Muscle of leg (tissue), 11 donors: ENCODE measurements around the gene CHID1. TPM values are rescaled to one million over a fixed set of nuclear protein-coding genes. Genes with fewer than 3 reads are reported as not detected.
A peak's percentile ranks its signal among the peaks of the same experiment; 100 is the strongest.

Experiments used
- DNase-seq: peaks from one replicate; pipeline ENCODE4 v3.0.0; 2013
- H3K27ac ChIP-seq: one replicate; pipeline ENCODE4 v1.5.1; 2013; ENCODE audit warnings: mild to moderate bottlenecking, low read length, control low read depth
- H3K27me3 ChIP-seq: one replicate; pipeline ENCODE4 v1.6.1; 2013; ENCODE audit warnings: low read length; ENCODE audit not compliant: control insufficient read depth, insufficient read depth
- H3K36me3 ChIP-seq: one replicate; pipeline ENCODE4 v1.6.1; 2013; ENCODE audit warnings: low read length; ENCODE audit not compliant: control insufficient read depth, insufficient read depth
- H3K4me1 ChIP-seq: one replicate; pipeline ENCODE4 v1.6.1; 2013; ENCODE audit warnings: low read length; ENCODE audit not compliant: control insufficient read depth, insufficient read depth
- H3K4me3 ChIP-seq: one replicate; pipeline ENCODE4 v1.5.1; 2013; ENCODE audit warnings: low read length, control low read depth
- H3K9me3 ChIP-seq: replicated peaks from 2 replicates; pipeline ENCODE4 v1.6.1; 2013; ENCODE audit warnings: low read depth, low read length; ENCODE audit not compliant: control insufficient read depth
- WGBS: methylation state at CpG from one replicate; pipeline ENCODE4 v1.1.5; 2013; ENCODE audit warnings: missing lambda C conversion rate; ENCODE audit not compliant: insufficient coverage; 5-methylcytosine and 5-hydroxymethylcytosine counted together
- polyA plus RNA-seq, 8 donors: library from polyadenylated mRNA; unstranded; fragments of 120-200 nt; gene quantifications; one replicate each; pipeline versions ENCODE4 v1.2.1 to v1.2.3, GENCODE V29; 2013; ENCODE audit warnings: inconsistent platforms in 1 of 8, low replicate concordance in 1 of 8; ENCODE audit not compliant: insufficient read length in 8 of 8, insufficient read depth in 1 of 8
- total RNA-seq: library from RNA; stranded (reverse); fragments of 120-200 nt; gene quantifications from one replicate; pipeline ENCODE4 v1.2.4, GENCODE V29; 2013

Gene CHID1
- total and polyA plus RNA-seq, 9 donors, result 30.5 to 77.4 (median 65.4) TPM

DNA sequence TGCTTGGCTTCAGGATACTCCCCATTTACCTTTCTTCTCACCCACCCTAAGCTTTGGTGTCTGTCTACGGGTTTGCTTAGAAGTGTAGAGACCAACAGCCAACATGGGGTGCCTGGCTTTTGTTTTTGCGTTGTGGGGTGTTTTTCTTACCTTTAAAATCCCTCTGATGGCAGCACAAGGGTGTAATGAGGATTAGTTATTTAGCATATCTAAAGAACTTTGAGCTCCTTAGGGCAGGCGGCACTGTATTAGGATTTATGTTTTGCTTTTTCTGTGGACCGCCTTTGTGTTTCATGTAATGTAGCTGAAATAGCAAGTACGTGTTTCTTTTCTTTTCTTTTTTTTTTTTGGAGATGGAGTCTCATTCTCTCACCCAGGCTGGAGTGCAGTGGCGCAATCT lies 23.9 kb upstream of the CHID1 start:
- H3K4me3 ChIP-seq, result no peak overlapping the region
- peaks cover 4% of the 10 kb centered on the region for H3K36me3 ChIP-seq
- no peak overlapping the region for H3K27ac ChIP-seq
- H3K9me3 ChIP-seq, result no peaks in the 10 kb centered on the region
- no CpG with 5 or more reads among the region's 6 CpGs for WGBS
- H3K27me3 ChIP-seq, result no peaks in the 10 kb centered on the region
- peaks cover 17% of the 10 kb centered on the region for H3K4me1 ChIP-seq
- no peak for DNase-seq

GRCh38 chr11:933936-934335 lies 23.3 kb upstream of the CHID1 start:
- peak overlapping the region; percentile 74 for H3K27ac ChIP-seq
- peaks cover 4% of the 10 kb centered on the region for H3K36me3 ChIP-seq
- no peaks in the 10 kb centered on the region for H3K9me3 ChIP-seq
- peaks cover 20% of the 10 kb centered on the region for H3K4me1 ChIP-seq
- no peak overlapping the region for H3K4me3 ChIP-seq
- no peaks in the 10 kb centered on the region for H3K27me3 ChIP-seq
- 64% methylated on average over 2 of the region's 7 CpGs for WGBS
- no peak for DNase-seq

GRCh38 chr11:933142-933851 lies 22.7 kb upstream of the CHID1 start:
- Histone ChIP-seq H3K4me1 (peaks cover 26% of the 10 kb centered on the region), H3K9me3 (no peaks in the 10 kb centered on the region), H3K27ac (peak overlapping the region; percentile 74), H3K36me3 (peaks cover 4% of the 10 kb centered on the region), H3K4me3 (no peak overlapping the region), H3K27me3 (no peaks in the 10 kb centered on the region)
- peak; percentile 89 for DNase-seq
- WGBS, result 12% methylated on average over 10 of the region's 14 CpGs

- Histone ChIP-seq H3K27me3 (no peaks in the 10 kb centered on the region), H3K9me3 (no peaks in the 10 kb centered on the region), H3K4me3 (no peak overlapping the region), H3K36me3 (peaks cover 5% of the 10 kb centered on the region), H3K27ac (peak overlapping the region; percentile 74), H3K4me1 (peaks cover 29% of the 10 kb centered on the region)
- DNase-seq, result peak; percentile 78
- WGBS, result 0% methylated on average over 1 of the region's 4 CpGs
These were observed 21.8 kb upstream of the CHID1 start for GRCh38 chr11:932435-932834.

GRCh38 chr11:931385-931784 lies 20.8 kb upstream of the CHID1 start:
- Histone ChIP-seq H3K27me3 (no peaks in the 10 kb centered on the region), H3K4me1 (peaks cover 38% of the 10 kb centered on the region), H3K27ac (peak overlapping the region; percentile 71), H3K36me3 (peaks cover 9% of the 10 kb centered on the region), H3K4me3 (no peak overlapping the region), H3K9me3 (no peaks in the 10 kb centered on the region)
- WGBS, result no CpG with 5 or more reads among the region's 3 CpGs
- DNase-seq, result peak; percentile 86

GRCh38 chr11:929405-929804 lies 18.8 kb upstream of the CHID1 start:
- no peak for DNase-seq
- no peaks in the 10 kb centered on the region for H3K9me3 ChIP-seq
- peaks cover 9% of the 10 kb centered on the region for H3K36me3 ChIP-seq
- WGBS, result 94% methylated on average over 9 of the region's 11 CpGs
- H3K27ac ChIP-seq, result no peak overlapping the region
- H3K4me3 ChIP-seq, result no peak overlapping the region
- no peaks in the 10 kb centered on the region for H3K27me3 ChIP-seq
- peaks cover 48% of the 10 kb centered on the region for H3K4me1 ChIP-seq

DNA sequence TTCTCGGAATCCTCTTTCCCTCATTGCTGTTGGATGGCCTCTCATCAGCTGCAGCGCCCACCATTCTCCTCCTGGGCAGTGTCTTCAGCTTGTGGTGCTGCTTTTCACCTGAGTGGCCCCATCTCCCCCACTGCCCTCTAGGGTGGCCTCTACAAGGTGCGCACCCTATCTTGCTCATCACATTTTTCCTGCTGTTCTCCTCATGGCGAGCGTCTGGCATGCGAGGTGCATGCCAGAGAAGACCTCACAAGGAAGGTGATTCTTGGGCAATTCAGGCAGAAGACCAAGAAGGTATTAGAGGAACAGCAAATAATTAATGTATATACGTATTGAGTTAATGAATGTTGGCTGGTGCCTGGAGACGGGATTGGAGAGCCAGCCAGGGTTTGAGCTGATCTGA lies 18.2 kb upstream of the CHID1 start:
- no peak for DNase-seq
- H3K27me3 ChIP-seq, result no peaks in the 10 kb centered on the region
- H3K4me1 ChIP-seq, result peaks cover 48% of the 10 kb centered on the region
- 48% methylated on average over 7 of the region's 8 CpGs for WGBS
- peaks cover 9% of the 10 kb centered on the region for H3K36me3 ChIP-seq
- no peaks in the 10 kb centered on the region for H3K9me3 ChIP-seq
- H3K27ac ChIP-seq, result no peak overlapping the region
- no peak overlapping the region for H3K4me3 ChIP-seq

GRCh38 chr11:927871-928270 lies 17.3 kb upstream of the CHID1 start:
- Histone ChIP-seq H3K9me3 (no peaks in the 10 kb centered on the region), H3K27me3 (no peaks in the 10 kb centered on the region), H3K4me3 (no peak overlapping the region), H3K36me3 (peaks cover 9% of the 10 kb centered on the region), H3K4me1 (peaks cover 39% of the 10 kb centered on the region), H3K27ac (no peak overlapping the region)
- 69% methylated on average over 2 of the region's 7 CpGs for WGBS
- no peak for DNase-seq

- whole genome bisulfite sequencing, result 0% methylated on average over 14 of the region's 26 CpGs
- no peaks in the 10 kb centered on the region for H3K27me3 ChIP-seq
- H3K4me3 ChIP-seq, result peak overlapping the region; percentile 65
- peak; percentile 77 for DNase-seq
- H3K36me3 ChIP-seq, result peaks cover 9% of the 10 kb centered on the region
- peak overlapping the region; percentile 73 for H3K27ac ChIP-seq
- H3K4me1 ChIP-seq, result peaks cover 36% of the 10 kb centered on the region
- no peaks in the 10 kb centered on the region for H3K9me3 ChIP-seq
These were observed 15.8 kb upstream of the CHID1 start for GRCh38 chr11:926341-926916.

GRCh38 chr11:925496-926301 lies 15.1 kb upstream of the CHID1 start, which contains the start of gene AP2A2:
AP2A2 (plus strand) TSS chr11:925870; CDS start chr11:926022, 152 bp downstream.
- H3K4me1 ChIP-seq, result peaks cover 33% of the 10 kb centered on the region
- H3K36me3 ChIP-seq, result peaks cover 9% of the 10 kb centered on the region
- H3K4me3 ChIP-seq, result peak within 1 kb of the TSS; percentile 65
- DNase-seq, result peak; percentile 97
- H3K27ac ChIP-seq, result peak within 1 kb of the TSS; percentile 78
- no peaks in the 10 kb centered on the region for H3K27me3 ChIP-seq
- WGBS, result 3% methylated on average over 121 of the region's 124 CpGs
- no peaks in the 10 kb centered on the region for H3K9me3 ChIP-seq
